ENCODE measurements around the gene ZNF689. TPM values are rescaled to one million over a fixed set of nuclear protein-coding genes. Genes with fewer than 3 reads are reported as not detected.

Gene ZNF689
- total and polyA plus RNA-seq, 2 of the 13 experiments (the other 11 are each of a cell fraction or from before 2014, with no cell fraction given): 9.7 to 19.5 TPM

DNA sequence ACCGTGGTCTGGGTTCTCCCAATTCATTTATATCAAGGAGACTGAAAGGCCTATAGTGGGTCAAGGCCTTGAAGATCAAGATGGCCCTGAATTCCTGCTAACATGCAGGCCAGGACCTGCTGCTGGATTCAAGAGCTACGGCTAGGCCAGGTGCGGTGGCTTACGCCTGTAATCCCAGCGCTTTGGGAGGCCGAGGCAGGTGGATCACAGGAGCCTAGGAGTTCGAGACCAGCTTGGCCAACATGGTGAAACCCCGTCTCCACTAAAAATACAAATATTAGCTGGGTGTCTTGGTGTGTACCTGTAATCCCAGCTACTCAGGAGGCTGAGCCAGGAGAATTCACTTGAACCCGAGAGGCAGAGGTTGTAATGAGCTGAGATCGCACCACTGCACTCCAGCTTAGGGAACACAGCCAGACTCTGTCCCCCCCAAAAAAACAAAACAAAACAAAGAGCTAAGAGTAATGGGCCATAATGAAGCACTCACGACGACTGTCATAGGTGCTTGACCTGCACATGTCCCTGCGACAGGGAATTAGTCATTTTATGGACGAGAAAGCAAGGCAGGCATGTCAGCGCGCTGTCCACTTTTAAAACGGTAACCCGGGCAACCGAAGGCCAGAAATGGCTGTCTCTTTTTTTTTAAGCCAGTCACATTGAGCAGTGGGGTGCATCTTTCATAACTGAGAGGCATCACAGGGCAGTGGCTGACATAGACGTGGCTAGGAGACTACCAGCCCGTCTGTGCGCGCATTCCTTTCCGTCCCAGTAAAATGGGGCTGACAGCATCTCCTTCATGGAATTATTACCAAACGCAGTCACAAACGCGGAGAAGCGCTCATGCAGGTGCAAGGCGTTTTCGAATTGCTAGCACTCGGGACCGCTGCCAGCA is 47.0 kb upstream of the ZNF689 start (continued):
- TF ChIP-seq ELF3 (CRISPR knock-in tag; IDR thresholded peaks at IDR 0.05) (no peak), ETS1 (CRISPR knock-in tag; IDR thresholded peaks at IDR 0.05) (0 out of 2 replicates have a peak, but pooled peaks have one; percentile 18), PCBP1 (IDR thresholded peaks at IDR 0.05; ENCODE audit: borderline replicate concordance, low read depth, low read length) (no peak), RBFOX2 (IDR thresholded peaks at IDR 0.05; ENCODE audit: low read depth, low read length) (no peak), ZNF296 (CRISPR knock-in tag; conservative IDR thresholded peaks at IDR 0.05) (no peak), ZBTB25 (CRISPR knock-in tag; IDR thresholded peaks at IDR 0.05) (no peak), ZNF225 (CRISPR knock-in tag; IDR thresholded peaks at IDR 0.05) (no peak), TSC22D2 (CRISPR knock-in tag; IDR thresholded peaks at IDR 0.05; ENCODE audit: borderline replicate concordance) (no peak), ZNF101 (CRISPR knock-in tag; IDR thresholded peaks at IDR 0.05; ENCODE audit: borderline replicate concordance, low read depth) (no peak), BCL6 (CRISPR knock-in tag; IDR thresholded peaks at IDR 0.05) (no peak), ERF (CRISPR knock-in tag; IDR thresholded peaks at IDR 0.05) (no peak), HHEX (CRISPR knock-in tag; IDR thresholded peaks at IDR 0.05) (no peak), ZNF367 (CRISPR knock-in tag; IDR thresholded peaks at IDR 0.05; ENCODE audit: borderline replicate concordance) (no peak), RBAK (CRISPR knock-in tag; IDR thresholded peaks at IDR 0.05) (no peak), ZNF746 (CRISPR knock-in tag; IDR thresholded peaks at IDR 0.05) (no peak; the same call in 1 of the 2 replicates), PRDM15 (CRISPR knock-in tag; IDR thresholded peaks at IDR 0.05) (no peak), ZBTB7B (CRISPR knock-in tag; IDR thresholded peaks at IDR 0.05) (no peak)
- TF ChIP-seq, protein P1, sequence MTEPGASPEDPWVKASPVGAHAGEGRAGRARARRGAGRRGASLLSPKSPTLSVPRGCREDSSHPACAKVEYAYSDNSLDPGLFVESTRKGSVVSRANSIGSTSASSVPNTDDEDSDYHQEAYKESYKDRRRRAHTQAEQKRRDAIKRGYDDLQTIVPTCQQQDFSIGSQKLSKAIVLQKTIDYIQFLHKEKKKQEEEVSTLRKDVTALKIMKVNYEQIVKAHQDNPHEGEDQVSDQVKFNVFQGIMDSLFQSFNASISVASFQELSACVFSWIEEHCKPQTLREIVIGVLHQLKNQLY (CRISPR knock-in tag; IDR thresholded peaks at IDR 0.05): no peak
- TF ChIP-seq, protein P2, sequence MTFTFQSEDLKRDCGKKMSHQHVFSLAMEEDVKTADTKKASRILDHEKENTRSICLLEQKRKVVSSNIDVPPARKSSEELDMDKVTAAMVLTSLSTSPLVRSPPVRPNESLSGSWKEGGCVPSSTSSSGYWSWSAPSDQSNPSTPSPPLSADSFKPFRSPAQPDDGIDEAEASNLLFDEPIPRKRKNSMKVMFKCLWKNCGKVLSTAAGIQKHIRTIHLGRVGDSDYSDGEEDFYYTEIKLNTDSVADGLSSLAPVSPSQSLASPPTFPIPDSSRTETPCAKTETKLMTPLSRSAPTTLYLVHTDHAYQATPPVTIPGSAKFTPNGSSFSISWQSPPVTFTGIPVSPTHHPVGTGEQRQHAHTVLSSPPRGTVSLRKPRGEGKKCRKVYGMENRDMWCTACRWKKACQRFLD (CRISPR knock-in tag; IDR thresholded peaks at IDR 0.05; ENCODE audit: borderline replicate concordance): no peak
- TF ChIP-seq, protein P3, sequence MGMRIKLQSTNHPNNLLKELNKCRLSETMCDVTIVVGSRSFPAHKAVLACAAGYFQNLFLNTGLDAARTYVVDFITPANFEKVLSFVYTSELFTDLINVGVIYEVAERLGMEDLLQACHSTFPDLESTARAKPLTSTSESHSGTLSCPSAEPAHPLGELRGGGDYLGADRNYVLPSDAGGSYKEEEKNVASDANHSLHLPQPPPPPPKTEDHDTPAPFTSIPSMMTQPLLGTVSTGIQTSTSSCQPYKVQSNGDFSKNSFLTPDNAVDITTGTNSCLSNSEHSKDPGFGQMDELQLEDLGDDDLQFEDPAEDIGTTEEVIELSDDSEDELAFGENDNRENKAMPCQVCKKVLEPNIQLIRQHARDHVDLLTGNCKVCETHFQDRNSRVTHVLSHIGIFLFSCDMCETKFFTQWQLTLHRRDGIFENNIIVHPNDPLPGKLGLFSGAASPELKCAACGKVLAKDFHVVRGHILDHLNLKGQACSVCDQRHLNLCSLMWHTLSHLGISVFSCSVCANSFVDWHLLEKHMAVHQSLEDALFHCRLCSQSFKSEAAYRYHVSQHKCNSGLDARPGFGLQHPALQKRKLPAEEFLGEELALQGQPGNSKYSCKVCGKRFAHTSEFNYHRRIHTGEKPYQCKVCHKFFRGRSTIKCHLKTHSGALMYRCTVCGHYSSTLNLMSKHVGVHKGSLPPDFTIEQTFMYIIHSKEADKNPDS (CRISPR knock-in tag; IDR thresholded peaks at IDR 0.05): no peak

All from HepG2 (cell line).